GM19099 (cell line): ENCODE measurements around the gene CADPS2.

Source experiments
- POLR2A ChIP-seq: IDR thresholded peaks from 3 replicates; pipeline ENCODE4 v1.6.1; 2011; ENCODE audit warnings: low read depth; ENCODE audit not compliant: insufficient read length; ENCODE audit errors: extremely low read depth

CADPS2 gene

GRCh38 chr7:122543891-122544290 lies 342.4 kb downstream of the CADPS2 start:
- no peak for TF ChIP-seq POLR2A

- TF ChIP-seq POLR2A, result no peak
These were observed 343.1 kb downstream of the CADPS2 start for GRCh38 chr7:122543166-122543565.

GRCh38 chr7:122535086-122535485 lies 351.2 kb downstream of the CADPS2 start:
- no peak for TF ChIP-seq POLR2A

GRCh38 chr7:122532406-122533269 lies 353.6 kb downstream of the CADPS2 start:
- no peak for TF ChIP-seq POLR2A

GRCh38 chr7:122528879-122529481 lies 357.3 kb downstream of the CADPS2 start:
- TF ChIP-seq POLR2A, result no peak

- TF ChIP-seq POLR2A, result no peak
These were observed 360.9 kb downstream of the CADPS2 start for GRCh38 chr7:122525355-122525754.

GRCh38 chr7:122521767-122522166 lies 364.5 kb downstream of the CADPS2 start:
- no peak for TF ChIP-seq POLR2A

- TF ChIP-seq POLR2A, result no peak
These were observed 365.2 kb downstream of the CADPS2 start for GRCh38 chr7:122520971-122521555.

- no peak for TF ChIP-seq POLR2A
These were observed 367.8 kb downstream of the CADPS2 start for GRCh38 chr7:122518488-122518887.

- no peak for TF ChIP-seq POLR2A
These were observed 368.7 kb downstream of the CADPS2 start for GRCh38 chr7:122517576-122517975.

- TF ChIP-seq POLR2A, result no peak
These were observed 370.9 kb downstream of the CADPS2 start for GRCh38 chr7:122515404-122515803.

GRCh38 chr7:122511268-122511667 lies 375.0 kb downstream of the CADPS2 start:
- TF ChIP-seq POLR2A, result no peak

- TF ChIP-seq POLR2A, result no peak
These were observed 378.7 kb downstream of the CADPS2 start for GRCh38 chr7:122507591-122507990.

- TF ChIP-seq POLR2A, result no peak
These were observed 394.3 kb downstream of the CADPS2 start for GRCh38 chr7:122492007-122492406.

- no peak for TF ChIP-seq POLR2A
These were observed 398.0 kb downstream of the CADPS2 start for GRCh38 chr7:122488241-122488640.

GRCh38 chr7:122487131-122487530 lies 399.1 kb downstream of the CADPS2 start:
- TF ChIP-seq POLR2A, result no peak
